Skin of body (tissue), 2 donors: ENCODE measurements around the gene JARID2. TPM values are rescaled to one million over a fixed set of nuclear protein-coding genes. Genes with fewer than 3 reads are reported as not detected.
"Not testable (repeated sequence)": the region's sequence is repeated elsewhere in the genome, so short reads cannot be mapped to it uniquely, and the experiment has no call there.

Source experiments
- DNase-seq: peaks from one replicate; lab custom pipeline; 2025; lab: John Stamatoyannopoulos, UW
- total RNA-seq: library from RNA; depleted of rRNA; stranded (reverse); fragments of >200 nt; gene quantifications from one replicate; pipeline ENCODE4 v1.2.3, GENCODE V29; 2014

The JARID2 gene
- total RNA-seq, 1 donor from 2014 or later = 17.5 TPM

- DNase-seq = no peak
These were observed 62.8 kb downstream of the JARID2 start for GRCh38 chr6:15308435-15309213.

GRCh38 chr6:15309611-15310283 is 63.9 kb downstream of the JARID2 start:
- no peak for DNase-seq

- no peak for DNase-seq
These were observed 64.8 kb downstream of the JARID2 start for GRCh38 chr6:15310680-15311079.

- no peak for DNase-seq
These were observed 66.6 kb downstream of the JARID2 start for GRCh38 chr6:15312500-15312899.

- no peak for DNase-seq
These were observed 67.5 kb downstream of the JARID2 start for GRCh38 chr6:15313367-15313766.

GRCh38 chr6:15316754-15317153 is 70.9 kb downstream of the JARID2 start:
- no peak for DNase-seq

GRCh38 chr6:15317251-15317650 is 71.4 kb downstream of the JARID2 start:
- no peak for DNase-seq

GRCh38 chr6:15317934-15318902 is 72.3 kb downstream of the JARID2 start:
- peak; percentile 63 for DNase-seq

GRCh38 chr6:15319677-15320076 is 73.8 kb downstream of the JARID2 start:
- DNase-seq = no peak

GRCh38 chr6:15320693-15321092 is 74.8 kb downstream of the JARID2 start:
- no peak for DNase-seq

GRCh38 chr6:15322184-15322583 is 76.3 kb downstream of the JARID2 start:
- DNase-seq = no peak

- no peak for DNase-seq
These were observed 77.1 kb downstream of the JARID2 start for GRCh38 chr6:15322781-15323536.

- DNase-seq = not testable (repeated sequence)
These were observed 77.7 kb downstream of the JARID2 start for GRCh38 chr6:15323611-15324010.

- no peak for DNase-seq
These were observed 78.6 kb downstream of the JARID2 start for GRCh38 chr6:15324427-15324985.

- DNase-seq = no peak
These were observed 79.7 kb downstream of the JARID2 start for GRCh38 chr6:15325540-15325955.

GRCh38 chr6:15326067-15326614 is 80.3 kb downstream of the JARID2 start:
- no peak for DNase-seq

GRCh38 chr6:15327271-15327670 is 81.4 kb downstream of the JARID2 start:
- no peak for DNase-seq

- no peak for DNase-seq
These were observed 83.4 kb downstream of the JARID2 start for GRCh38 chr6:15329197-15329671.

GRCh38 chr6:15330174-15330944 is 84.5 kb downstream of the JARID2 start:
- no peak for DNase-seq
